NCI-H345 treated with DMSO at 0.1 percent for 48 hours (cell line): ENCODE results near the gene FOXN3.
"Not testable (repeated sequence)": the region's sequence is repeated elsewhere in the genome, so short reads cannot be mapped to it uniquely, and the experiment has no call there.

ENCODE experiments used
- DNase-seq: peaks from one replicate; lab custom pipeline; 2025; ENCODE audit not compliant: unreplicated experiment; lab: John Stamatoyannopoulos, UW

Gene FOXN3

GRCh38 chr14:89178376-89178775 is 238.7 kb downstream of the FOXN3 start:
- DNase-seq = no peak

- DNase-seq = no peak
These were observed 240.9 kb downstream of the FOXN3 start for GRCh38 chr14:89175881-89176799.

- no peak for DNase-seq
These were observed 245.4 kb downstream of the FOXN3 start for GRCh38 chr14:89171628-89172027.

- no peak for DNase-seq
These were observed 245.9 kb downstream of the FOXN3 start for GRCh38 chr14:89171168-89171567.

- no peak for DNase-seq
These were observed 249.3 kb downstream of the FOXN3 start for GRCh38 chr14:89167705-89168104.

- no peak for DNase-seq
These were observed 250.4 kb downstream of the FOXN3 start for GRCh38 chr14:89166633-89167032.

GRCh38 chr14:89165189-89166181 is 251.5 kb downstream of the FOXN3 start:
- no peak for DNase-seq

- DNase-seq = no peak
These were observed 252.6 kb downstream of the FOXN3 start for GRCh38 chr14:89164168-89165073.

- DNase-seq = no peak
These were observed 253.9 kb downstream of the FOXN3 start for GRCh38 chr14:89163031-89163636.

GRCh38 chr14:89162586-89162985 is 254.4 kb downstream of the FOXN3 start:
- no peak for DNase-seq

- DNase-seq = no peak
These were observed 256.6 kb downstream of the FOXN3 start for GRCh38 chr14:89160437-89160836.

- DNase-seq = no peak
These were observed 258.3 kb downstream of the FOXN3 start for GRCh38 chr14:89158701-89159100.

GRCh38 chr14:89158104-89158503 is 258.9 kb downstream of the FOXN3 start:
- DNase-seq = not testable (repeated sequence)

GRCh38 chr14:89155491-89155890 is 261.5 kb downstream of the FOXN3 start:
- DNase-seq = no peak

GRCh38 chr14:89151693-89152092 is 265.3 kb downstream of the FOXN3 start:
- DNase-seq = not testable (repeated sequence)

GRCh38 chr14:89146274-89146673 is 270.8 kb downstream of the FOXN3 start:
- no peak for DNase-seq

- no peak for DNase-seq
These were observed 272.4 kb downstream of the FOXN3 start for GRCh38 chr14:89144642-89145041.

- DNase-seq = no peak
These were observed 273.0 kb downstream of the FOXN3 start for GRCh38 chr14:89144066-89144465.

GRCh38 chr14:89143595-89143994 is 273.4 kb downstream of the FOXN3 start:
- DNase-seq = no peak

- DNase-seq = no peak
These were observed 274.7 kb downstream of the FOXN3 start for GRCh38 chr14:89142366-89142765.
